ENCODE results near the gene PELI1.
"Not testable (repeated sequence)": the region's sequence is repeated elsewhere in the genome, so short reads cannot be mapped to it uniquely, and the experiment has no call there.

PELI1 gene

DNA sequence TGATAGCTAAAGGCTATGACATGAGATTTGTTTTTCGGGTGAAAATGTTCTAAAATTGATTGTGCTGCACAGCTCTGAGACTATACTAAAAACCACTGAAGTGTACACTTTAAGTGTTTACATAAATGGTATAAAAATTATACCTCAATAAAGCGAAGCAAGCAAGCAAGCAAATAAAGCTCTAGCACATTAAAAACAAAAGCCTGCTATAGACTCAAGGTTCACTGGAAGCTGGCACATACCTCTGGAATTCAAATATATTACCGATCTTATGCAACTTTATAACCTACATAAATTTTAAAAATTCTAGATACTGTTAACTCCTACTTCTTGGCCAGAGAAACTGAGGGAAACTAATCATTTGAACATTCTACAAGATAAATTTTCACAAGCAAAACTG is 20.1 kb downstream of the PELI1 start:
- DNase-seq (ENCODE audit: extremely low read depth in 1 of 2, low read depth in 1 of 2), result no peak

DNA sequence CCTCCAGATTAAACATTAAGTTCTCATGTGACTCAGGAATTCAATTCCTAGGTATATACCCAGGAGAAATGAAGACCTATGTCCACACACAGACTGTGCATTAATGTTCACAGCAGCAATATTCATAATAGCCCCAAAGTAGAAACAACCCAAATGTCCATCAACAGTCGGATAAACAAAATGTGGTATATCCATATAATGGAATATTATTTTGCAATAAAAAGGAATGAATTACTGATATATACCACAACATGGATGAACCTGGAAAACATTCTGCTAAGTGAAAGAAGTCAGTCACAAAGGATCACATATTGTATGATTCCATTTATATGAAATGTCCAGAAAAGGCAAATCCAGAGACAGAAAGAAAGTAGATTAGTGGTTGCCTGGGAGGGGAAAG is 20.5 kb downstream of the PELI1 start:
- DNase-seq (ENCODE audit: extremely low read depth in 1 of 2, low read depth in 1 of 2), result no peak

GRCh38 chr2:64122358-64122757 is 21.9 kb downstream of the PELI1 start:
- DNase-seq (ENCODE audit: extremely low read depth in 1 of 2, low read depth in 1 of 2), result no peak

DNA sequence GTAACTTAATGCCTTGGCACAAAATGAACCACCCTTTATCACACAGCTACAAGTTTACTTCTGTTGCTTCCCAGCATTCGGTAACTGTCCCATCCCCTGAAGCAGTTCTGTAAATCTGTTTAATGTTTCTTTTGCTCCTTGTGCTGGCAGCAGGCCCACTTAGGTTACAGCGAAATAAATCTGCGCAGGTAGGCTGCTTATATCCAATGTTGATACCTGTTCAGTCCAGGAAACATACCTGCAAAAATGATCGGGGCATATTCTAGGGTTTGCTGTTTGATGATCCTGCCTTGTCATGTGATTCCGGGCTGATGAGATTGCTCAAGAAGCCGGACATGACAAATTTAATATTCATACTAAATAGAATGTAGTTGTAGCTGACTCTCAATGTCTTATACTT is 23.3 kb downstream of the PELI1 start:
- DNase-seq (ENCODE audit: extremely low read depth in 1 of 2, low read depth in 1 of 2), result no peak

DNA sequence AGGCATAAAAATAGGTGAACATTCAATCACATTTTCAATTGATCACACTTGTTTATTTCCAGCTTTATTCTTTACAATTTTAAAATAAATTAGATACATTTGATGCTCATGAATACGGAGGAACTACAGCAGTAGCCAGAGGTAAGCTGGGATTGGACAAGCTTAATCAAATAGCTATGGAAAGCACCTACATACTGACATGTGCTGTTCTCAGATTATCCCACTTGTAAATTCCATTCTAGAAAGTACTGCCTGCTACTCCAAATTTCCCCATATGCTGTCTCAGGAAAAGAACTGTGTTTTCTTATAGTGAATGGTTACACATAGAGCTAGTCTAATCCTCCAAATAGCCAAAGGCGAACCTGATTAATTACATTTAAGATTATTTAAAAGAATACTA is 24.2 kb downstream of the PELI1 start:
- no peak for DNase-seq (ENCODE audit: extremely low read depth in 1 of 2, low read depth in 1 of 2)

DNA sequence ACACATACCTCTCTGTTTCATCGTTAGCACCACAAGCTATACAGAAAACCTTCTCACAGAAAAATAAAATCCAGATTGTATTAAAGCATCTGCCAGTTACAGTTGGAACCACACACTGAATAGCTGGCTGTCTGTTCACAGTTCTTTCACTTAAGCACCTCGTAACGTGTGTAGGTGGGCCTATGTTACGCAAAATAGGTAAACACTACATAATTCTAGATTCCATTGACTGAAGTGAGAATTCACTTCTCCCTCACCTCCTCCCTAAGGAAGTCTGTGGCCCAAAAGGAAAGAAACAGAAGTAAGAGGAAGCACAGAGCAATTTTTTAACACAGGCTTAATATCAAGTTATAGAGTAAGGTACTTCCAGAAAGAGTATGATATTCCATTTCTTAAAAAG is 24.9 kb downstream of the PELI1 start:
- no peak for DNase-seq (ENCODE audit: extremely low read depth in 1 of 2, low read depth in 1 of 2)

GRCh38 chr2:64115808-64116598 is 28.2 kb downstream of the PELI1 start:
- DNase-seq (ENCODE audit: extremely low read depth in 1 of 2, low read depth in 1 of 2), result no peak

DNA sequence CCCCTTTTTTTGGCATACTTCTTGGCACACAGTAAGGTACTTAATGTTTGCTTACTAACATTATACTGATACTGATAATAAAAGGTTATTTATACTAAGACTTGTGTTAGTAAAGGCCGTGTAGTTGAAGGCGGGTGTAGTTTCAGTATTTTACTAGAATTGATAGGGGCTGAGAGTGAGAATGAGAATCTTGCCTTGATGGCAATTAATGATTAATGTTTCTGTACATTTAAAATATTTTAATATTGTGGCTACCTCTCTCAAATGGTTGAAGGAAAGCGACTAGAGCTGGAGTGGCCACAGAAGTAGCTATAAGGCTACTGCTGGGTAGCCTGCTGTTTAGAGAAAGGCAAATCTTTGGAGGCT is 29.3 kb downstream of the PELI1 start:
- DNase-seq (ENCODE audit: extremely low read depth in 1 of 2, low read depth in 1 of 2), result no peak

DNA sequence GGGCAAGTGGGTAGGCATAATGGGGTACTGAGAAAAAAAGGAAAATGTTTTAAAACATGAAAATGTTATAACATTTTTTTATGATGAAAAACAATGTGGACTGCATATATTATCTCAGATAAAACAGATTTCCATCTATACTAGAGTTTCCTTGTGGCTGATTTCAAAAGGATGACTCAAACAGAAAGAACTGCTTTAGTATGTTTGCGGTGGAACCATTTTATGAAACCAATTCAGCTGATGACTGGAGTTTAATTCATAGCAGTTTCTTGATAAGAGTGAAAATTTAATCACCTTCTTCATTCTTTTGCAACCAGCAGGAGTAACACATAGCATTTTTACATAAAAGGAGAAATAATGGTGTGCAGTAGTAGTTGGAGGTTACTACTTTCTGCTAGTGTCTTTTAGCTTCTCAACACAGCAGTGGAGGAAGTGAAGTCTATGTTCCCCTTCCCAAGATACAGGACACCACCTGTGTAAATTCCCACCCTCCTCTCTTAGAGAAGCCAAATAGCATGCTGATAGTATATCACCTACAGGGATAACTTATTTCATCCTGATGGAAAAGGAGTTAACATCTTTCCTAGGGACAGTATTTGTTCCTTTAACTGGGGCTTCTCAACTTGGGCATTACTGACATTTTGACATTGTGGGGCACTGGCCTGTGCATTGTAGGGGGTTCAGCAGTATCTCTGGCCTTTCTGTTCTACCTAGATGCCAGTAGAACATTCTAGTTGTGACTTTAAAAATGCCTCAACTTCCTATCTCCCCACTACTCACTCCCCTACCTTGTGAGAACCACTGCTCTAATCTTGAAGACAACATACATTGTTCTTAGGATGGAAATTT is 29.9 kb downstream of the PELI1 start:
- DNase-seq (ENCODE audit: extremely low read depth in 1 of 2, low read depth in 1 of 2), result no peak

GRCh38 chr2:64112016-64112415 is 32.2 kb downstream of the PELI1 start:
- no peak for DNase-seq (ENCODE audit: extremely low read depth in 1 of 2, low read depth in 1 of 2)

DNA sequence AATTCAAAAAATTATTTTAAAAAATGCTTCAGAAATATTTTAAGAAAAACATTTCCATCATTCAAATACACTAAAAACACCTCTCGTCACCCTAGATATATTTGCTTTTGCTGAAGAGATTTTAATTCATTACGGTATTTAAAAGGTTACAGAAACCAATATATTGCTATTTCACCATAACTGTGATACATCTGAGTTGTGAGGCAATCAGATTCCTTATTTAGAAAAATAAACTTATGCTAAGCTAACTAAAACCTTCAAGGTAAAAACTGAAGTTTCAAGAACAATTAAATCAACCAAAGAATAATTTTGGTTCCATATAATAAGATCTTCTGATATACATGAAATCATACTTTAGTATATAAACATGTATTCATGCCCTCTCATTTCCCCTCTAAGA is 32.8 kb downstream of the PELI1 start:
- no peak for DNase-seq (ENCODE audit: extremely low read depth in 1 of 2, low read depth in 1 of 2)

- DNase-seq (ENCODE audit: extremely low read depth in 1 of 2, low read depth in 1 of 2), result no peak
Measured at GRCh38 chr2:64108666-64109241, 35.5 kb downstream of the PELI1 start.

DNA sequence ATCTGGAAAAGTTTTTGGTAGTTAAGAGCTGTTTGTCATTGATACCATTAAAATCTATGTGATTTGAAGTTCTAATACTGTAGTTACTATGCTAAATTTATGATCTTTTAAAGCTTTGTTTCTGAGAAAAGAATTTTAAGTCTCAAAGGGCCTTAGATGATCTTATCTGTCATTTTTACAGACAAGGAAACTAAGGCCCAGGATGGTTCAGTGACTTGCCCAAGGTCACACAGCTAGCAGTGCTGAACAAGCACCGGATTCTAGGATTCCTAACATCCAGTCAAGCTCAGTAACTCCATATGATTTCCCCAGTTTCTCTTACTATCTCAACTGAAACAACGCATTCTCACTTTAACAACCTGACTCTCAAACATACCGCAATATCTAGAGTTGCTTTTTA is 37.7 kb downstream of the PELI1 start:
- no peak for DNase-seq (ENCODE audit: extremely low read depth in 1 of 2, low read depth in 1 of 2)

GRCh38 chr2:64105670-64106461 is 38.4 kb downstream of the PELI1 start:
- DNase-seq (ENCODE audit: extremely low read depth in 1 of 2, low read depth in 1 of 2), result no peak

- DNase-seq (ENCODE audit: extremely low read depth in 1 of 2, low read depth in 1 of 2), result no peak
Measured at GRCh38 chr2:64104933-64105332, 39.3 kb downstream of the PELI1 start.

GRCh38 chr2:64102736-64103135 is 41.5 kb downstream of the PELI1 start:
- not testable (repeated sequence) for DNase-seq (ENCODE audit: extremely low read depth in 1 of 2, low read depth in 1 of 2)

DNA sequence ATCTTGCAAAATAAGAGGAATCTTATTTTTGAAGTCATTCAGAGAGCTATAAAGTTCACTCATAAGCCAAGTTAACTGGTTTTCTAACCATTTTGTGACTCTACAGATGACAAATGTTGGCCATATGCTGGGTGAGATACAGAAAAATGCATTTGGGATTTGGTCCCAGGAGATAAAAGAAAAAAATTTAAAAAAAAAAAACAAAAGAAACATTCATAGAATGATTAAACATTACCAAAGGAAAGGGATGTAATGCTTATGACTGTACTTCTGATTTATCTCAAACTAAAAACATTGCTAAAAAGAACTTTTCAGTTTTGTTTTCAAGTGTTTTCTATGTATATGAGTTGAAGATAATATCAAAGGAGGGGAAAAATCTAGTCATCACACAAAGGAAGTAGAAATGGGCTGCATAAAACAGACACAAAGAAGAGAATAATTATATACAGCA is 43.1 kb downstream of the PELI1 start:
- DNase-seq (ENCODE audit: extremely low read depth in 1 of 2, low read depth in 1 of 2), result no peak

DNA sequence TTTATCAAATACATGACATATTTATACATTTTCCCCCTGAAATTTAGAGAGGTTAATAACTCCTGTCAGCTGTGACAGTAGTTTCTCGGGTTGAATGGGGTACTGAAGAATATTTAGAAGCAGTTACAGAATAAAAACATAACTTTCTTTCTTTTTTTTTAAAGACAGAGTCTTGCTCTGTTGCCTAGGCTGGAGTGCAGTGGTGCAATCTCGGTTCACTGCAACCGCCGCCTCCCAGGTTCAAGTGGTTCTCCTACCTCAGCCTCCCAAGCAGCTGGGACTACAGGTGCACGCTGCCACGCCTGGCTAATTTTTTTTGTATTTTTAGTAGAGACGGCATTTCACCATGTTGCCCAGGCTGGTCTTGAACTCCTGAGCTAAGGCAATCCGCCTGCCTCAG is 43.6 kb downstream of the PELI1 start:
- DNase-seq (ENCODE audit: extremely low read depth in 1 of 2, low read depth in 1 of 2), result not testable (repeated sequence)

DNA sequence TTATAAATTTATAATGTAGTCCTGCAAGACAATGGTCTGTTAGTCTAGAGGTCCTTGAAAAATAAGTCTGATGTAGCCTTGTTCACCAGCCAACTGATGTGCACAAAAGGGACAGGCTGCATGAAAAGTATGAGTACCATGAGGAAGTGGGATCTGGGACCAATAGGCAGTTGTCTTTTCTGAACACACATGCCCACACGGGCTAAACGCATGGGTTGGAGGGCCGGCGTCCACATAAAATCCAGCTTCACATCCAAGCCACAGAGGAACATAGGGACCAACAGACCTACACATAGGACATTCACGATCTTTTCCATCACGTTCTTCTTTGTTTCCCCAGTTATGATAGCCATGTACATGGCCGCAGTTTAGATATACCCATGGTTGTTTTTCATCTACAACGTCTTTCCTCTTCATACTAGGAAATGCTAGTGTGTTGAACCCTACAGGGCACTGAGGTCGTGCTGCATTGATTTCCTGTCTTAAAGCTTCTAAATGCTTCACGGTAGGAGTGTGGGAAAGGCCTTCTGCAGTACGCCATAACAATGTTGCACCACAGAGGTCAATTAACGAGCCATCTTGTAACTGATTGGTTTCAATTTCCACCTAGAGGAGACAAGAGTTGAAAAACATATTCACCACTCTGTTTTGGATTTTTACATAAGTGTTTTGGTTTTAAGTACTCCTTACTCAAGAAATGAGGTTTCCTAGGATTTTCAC is 49.4 kb downstream of the PELI1 start:
- DNase-seq (ENCODE audit: extremely low read depth in 1 of 2, low read depth in 1 of 2), result no peak

DNA sequence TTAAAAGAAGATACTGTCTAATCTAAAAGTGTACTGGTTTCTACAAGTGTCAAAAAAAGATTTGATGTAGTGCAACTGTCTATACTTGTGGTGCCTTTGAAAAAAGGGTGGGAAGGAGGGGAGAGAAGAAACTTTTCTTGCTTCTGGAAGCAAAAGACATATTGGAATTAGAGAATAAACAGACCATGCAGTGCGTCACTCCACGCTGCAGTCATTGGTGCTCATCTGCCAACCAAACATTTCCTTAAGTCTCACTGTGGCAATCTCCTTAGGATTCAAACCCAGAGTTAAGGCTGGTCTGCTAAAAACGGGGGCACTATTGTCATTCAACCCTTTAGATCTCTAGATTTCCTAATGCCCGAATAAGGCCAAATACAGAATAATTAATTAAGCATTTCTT is 50.9 kb downstream of the PELI1 start:
- no peak for DNase-seq (ENCODE audit: extremely low read depth in 1 of 2, low read depth in 1 of 2)

Measured in stimulated activated CD8-positive, alpha-beta memory T cell treated with anti-CD3 and anti-CD28 coated beads, Interleukin-7, amount 100 ng/mL, for 48 hours (primary cell).